Measurements from ENCODE around the gene SEMG2. TPM values are rescaled to one million over a fixed set of nuclear protein-coding genes. Genes with fewer than 3 reads are reported as not detected.

The SEMG2 gene
- polyA plus RNA-seq, 3 donors = not detected

DNA sequence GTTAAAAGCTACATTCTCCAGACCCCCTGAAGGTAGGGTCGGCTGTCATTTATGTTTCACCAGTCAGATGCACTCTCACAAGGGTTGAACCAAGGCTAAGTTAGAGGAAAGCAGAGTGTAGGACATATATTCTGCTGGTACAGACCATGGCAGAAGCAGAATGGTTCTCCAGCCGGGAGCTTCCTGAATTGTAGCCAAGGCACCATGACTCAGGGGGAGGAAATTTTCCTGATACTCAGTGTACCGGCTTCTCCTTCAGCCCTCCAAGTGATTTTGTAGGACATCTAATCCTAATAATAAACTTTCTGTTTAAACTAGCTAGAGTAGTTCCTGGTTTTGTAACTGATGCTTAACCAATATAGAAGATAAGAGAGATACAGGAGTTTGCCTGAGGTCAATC is 47.4 kb downstream of the SEMG2 start:
- no peaks in the 10 kb centered on the region for H3K36me3 ChIP-seq (replicated peaks in 1 of 2; ENCODE audit: control insufficient read depth in 1 of 2, insufficient read depth in 2 of 2, low read length in 2 of 2)
- no peaks in the 10 kb centered on the region for H3K4me1 ChIP-seq (ENCODE audit: control insufficient read depth in 1 of 2, insufficient read depth in 2 of 2, low read length in 2 of 2)
- no peaks in the 10 kb centered on the region for H3K79me2 ChIP-seq (ENCODE audit: insufficient read depth, low read length)
- intact Hi-C loops (cut with micrococcal nuclease) = no loop called here
- H3K4me3 Mint-ChIP-seq = no peak overlapping the region
- peaks cover 4 to 13% of the 10 kb centered on the region in 2 donors for H3K27me3 ChIP-seq (ENCODE audit: control insufficient read depth in 2 of 2, insufficient read depth in 2 of 2, low read length in 2 of 2)
- H3K9ac ChIP-seq (ENCODE audit: insufficient read depth, low read length, poor library complexity, severe bottlenecking) = no peak overlapping the region
- TF ChIP-seq, protein P1, sequence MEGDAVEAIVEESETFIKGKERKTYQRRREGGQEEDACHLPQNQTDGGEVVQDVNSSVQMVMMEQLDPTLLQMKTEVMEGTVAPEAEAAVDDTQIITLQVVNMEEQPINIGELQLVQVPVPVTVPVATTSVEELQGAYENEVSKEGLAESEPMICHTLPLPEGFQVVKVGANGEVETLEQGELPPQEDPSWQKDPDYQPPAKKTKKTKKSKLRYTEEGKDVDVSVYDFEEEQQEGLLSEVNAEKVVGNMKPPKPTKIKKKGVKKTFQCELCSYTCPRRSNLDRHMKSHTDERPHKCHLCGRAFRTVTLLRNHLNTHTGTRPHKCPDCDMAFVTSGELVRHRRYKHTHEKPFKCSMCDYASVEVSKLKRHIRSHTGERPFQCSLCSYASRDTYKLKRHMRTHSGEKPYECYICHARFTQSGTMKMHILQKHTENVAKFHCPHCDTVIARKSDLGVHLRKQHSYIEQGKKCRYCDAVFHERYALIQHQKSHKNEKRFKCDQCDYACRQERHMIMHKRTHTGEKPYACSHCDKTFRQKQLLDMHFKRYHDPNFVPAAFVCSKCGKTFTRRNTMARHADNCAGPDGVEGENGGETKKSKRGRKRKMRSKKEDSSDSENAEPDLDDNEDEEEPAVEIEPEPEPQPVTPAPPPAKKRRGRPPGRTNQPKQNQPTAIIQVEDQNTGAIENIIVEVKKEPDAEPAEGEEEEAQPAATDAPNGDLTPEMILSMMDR (IDR thresholded peaks at IDR 0.05) = no peak
- peaks cover 3 to 18% (median 17%) of the 10 kb centered on the region in 3 donors for H3K27me3 Mint-ChIP-seq (ENCODE audit: low read depth in 3 of 3)
- H3K36me3 Mint-ChIP-seq = no peaks in the 10 kb centered on the region
- H3K4me1 Mint-ChIP-seq = no peaks in the 10 kb centered on the region
- no peaks in the 10 kb centered on the region for H4K20me1 ChIP-seq (ENCODE audit: insufficient read depth, low read length)
- no peak overlapping the region for H2AFZ ChIP-seq (ENCODE audit: insufficient read depth, low read depth, low read length, poor library complexity, severe bottlenecking)
- H3K27ac Mint-ChIP-seq = no peak overlapping the region
- no peak overlapping the region for H3K4me2 ChIP-seq (replicated peaks; ENCODE audit: extremely low read depth, low read length, poor library complexity, severe bottlenecking)
- H3K4me3 ChIP-seq (replicated peaks in 1 of 3; ENCODE audit: low read depth in 2 of 3, low read length in 3 of 3) = no peak overlapping the region
- peaks cover 0 to 1% (median 0%) of the 10 kb centered on the region in 7 donors for H3K9me3 Mint-ChIP-seq
- H3K9me3 ChIP-seq (replicated peaks in 1 of 2; ENCODE audit: control insufficient read depth in 1 of 2, insufficient read depth in 1 of 2, low read length in 2 of 2) = no peaks in the 10 kb centered on the region
- DNase-seq = no peak
- no peak overlapping the region for H3K27ac ChIP-seq (ENCODE audit: low read depth in 1 of 2, low read length in 2 of 2)
- no CpG with 5 or more reads among the region's 3 CpGs for WGBS (ENCODE audit: insufficient coverage)

DNA sequence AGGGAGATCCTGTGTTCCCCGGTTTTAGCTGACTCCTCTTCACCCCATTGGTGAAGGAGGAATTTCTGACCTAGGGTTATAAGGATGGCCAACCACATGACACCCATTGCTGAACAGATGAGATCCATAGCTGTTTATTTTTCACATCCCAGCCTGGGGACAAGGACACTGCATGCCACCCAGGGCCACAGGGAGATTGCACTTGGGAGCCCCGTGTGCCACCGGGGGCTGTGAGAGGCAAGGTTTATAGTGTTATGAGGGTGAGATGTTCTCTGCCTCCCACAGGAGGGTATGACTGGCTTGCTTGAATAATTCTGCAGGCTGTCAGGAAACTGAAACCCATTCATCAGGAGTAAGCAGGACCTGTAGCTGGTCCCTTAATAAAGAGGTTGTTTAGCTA is 47.9 kb downstream of the SEMG2 start:
- peaks cover 0 to 2% (median 0%) of the 10 kb centered on the region in 7 donors for H3K9me3 Mint-ChIP-seq
- no peaks in the 10 kb centered on the region for H3K79me2 ChIP-seq (ENCODE audit: insufficient read depth, low read length)
- H3K4me3 Mint-ChIP-seq = no peak overlapping the region
- no CpG with 5 or more reads among the region's 3 CpGs for WGBS (ENCODE audit: insufficient coverage)
- no peak overlapping the region for H3K27ac Mint-ChIP-seq
- no peaks in the 10 kb centered on the region for H3K4me1 Mint-ChIP-seq
- H3K27me3 ChIP-seq (ENCODE audit: control insufficient read depth in 2 of 2, insufficient read depth in 2 of 2, low read length in 2 of 2) = peaks cover 4 to 16% of the 10 kb centered on the region in 2 donors
- no peak overlapping the region for H3K4me3 ChIP-seq (replicated peaks in 1 of 3; ENCODE audit: low read depth in 2 of 3, low read length in 3 of 3)
- H3K9ac ChIP-seq (ENCODE audit: insufficient read depth, low read length, poor library complexity, severe bottlenecking) = no peak overlapping the region
- DNase-seq = no peak
- intact Hi-C loops (cut with micrococcal nuclease) = no loop called here
- no peaks in the 10 kb centered on the region for H3K36me3 ChIP-seq (replicated peaks in 1 of 2; ENCODE audit: control insufficient read depth in 1 of 2, insufficient read depth in 2 of 2, low read length in 2 of 2)
- peaks cover 4 to 22% (median 17%) of the 10 kb centered on the region in 3 donors for H3K27me3 Mint-ChIP-seq (ENCODE audit: low read depth in 3 of 3)
- H2AFZ ChIP-seq (ENCODE audit: insufficient read depth, low read depth, low read length, poor library complexity, severe bottlenecking) = no peak overlapping the region
- H3K36me3 Mint-ChIP-seq = no peaks in the 10 kb centered on the region
- H3K4me2 ChIP-seq (replicated peaks; ENCODE audit: extremely low read depth, low read length, poor library complexity, severe bottlenecking) = no peak overlapping the region
- H4K20me1 ChIP-seq (ENCODE audit: insufficient read depth, low read length) = no peaks in the 10 kb centered on the region
- no peak overlapping the region for H3K27ac ChIP-seq (ENCODE audit: low read depth in 1 of 2, low read length in 2 of 2)
- no peaks in the 10 kb centered on the region for H3K9me3 ChIP-seq (replicated peaks in 1 of 2; ENCODE audit: control insufficient read depth in 1 of 2, insufficient read depth in 1 of 2, low read length in 2 of 2)
- TF ChIP-seq, protein P1 (IDR thresholded peaks at IDR 0.05) = no peak
- H3K4me1 ChIP-seq (ENCODE audit: control insufficient read depth in 1 of 2, insufficient read depth in 2 of 2, low read length in 2 of 2) = no peaks in the 10 kb centered on the region

All from CD14-positive monocyte (primary cell).